Panc1 (cell line): ENCODE measurements around the gene GBA3. TPM values are rescaled to one million over a fixed set of nuclear protein-coding genes. Genes with fewer than 3 reads are reported as not detected.

Experiments
- ATAC-seq: fragments of 200-7000 bp; cut with Tn5 transposase; 2 replicates; pipeline ENCODE4 v1.9.1; 2020; ENCODE audit warnings: mild to moderate bottlenecking, moderate library complexity
- BruUV-seq: library from RNA; stranded (reverse); fragments of 400-500 nt; replicated peaks from 2 replicates; lab custom pipeline; 2021; lab: Mats Ljungman, UMichigan
- CTCF ChIA-PET: fragments of 300-600 bp; sonication (Branson Sonifier 250); formaldehyde crosslinking; loops from one replicate; lab custom pipeline; 2022; ENCODE audit warnings: antibody characterized with exemption; lab: Charles Lee
- POLR2A ChIA-PET: fragments of 300-600 bp; sonication (Branson Sonifier 250); formaldehyde crosslinking; loops from one replicate; lab custom pipeline; 2022; ENCODE audit warnings: antibody characterized with exemption; lab: Charles Lee
- DNase-seq: peaks from one replicate; pipeline ENCODE4 v3.0.0-alpha.2; 2010; ENCODE audit warnings: low read depth, low spot score
- H3K27ac ChIP-seq: 2 replicates; pipeline ENCODE4 v1.5.1; 2011; ENCODE audit warnings: mild to moderate bottlenecking, low read length, inconsistent platforms
- H3K27me3 ChIP-seq: fragments of 200-500 bp; sonication (Bioruptor generic); 2 replicates; pipeline ENCODE4 v1.6.0; 2014; ENCODE audit warnings: low read length, inconsistent platforms; ENCODE audit not compliant: control insufficient read depth, insufficient read depth
- H3K36me3 ChIP-seq: fragments of 200-500 bp; sonication (Bioruptor generic); 2 replicates; pipeline ENCODE4 v1.5.1; 2014; ENCODE audit warnings: inconsistent platforms, mild to moderate bottlenecking, low read length, moderate library complexity; ENCODE audit not compliant: control insufficient read depth, insufficient read depth
- H3K4me1 ChIP-seq: 2 replicates; pipeline ENCODE4 v1.5.1; 2011; ENCODE audit warnings: inconsistent platforms, mild to moderate bottlenecking, low read length, moderate library complexity; ENCODE audit not compliant: control insufficient read depth, insufficient read depth
- H3K4me3 ChIP-seq, 2 experiments: 2 replicates each; pipeline ENCODE4 v1.5.1; 2011 to 2012; ENCODE audit warnings: low read depth in 2 of 2, low read length in 2 of 2, mild to moderate bottlenecking in 2 of 2, inconsistent platforms in 1 of 2, moderate library complexity in 1 of 2
- H3K9me3 ChIP-seq: fragments of 200-500 bp; sonication (Bioruptor generic); 2 replicates; pipeline ENCODE4 v1.5.1; 2014; ENCODE audit warnings: low read depth, mild to moderate bottlenecking, inconsistent platforms, low read length, moderate library complexity; ENCODE audit not compliant: control insufficient read depth, insufficient read depth
- CTCF ChIP-seq: fragments of 450-650 bp; IDR thresholded peaks from 2 replicates; pipeline ENCODE4 v1.5.1; 2017; ENCODE audit warnings: mild to moderate bottlenecking
- POLR2AphosphoS5 ChIP-seq: IDR thresholded peaks from 2 replicates; pipeline ENCODE4 v1.6.1; 2012; ENCODE audit warnings: mild to moderate bottlenecking, low read depth, low read length, moderate library complexity
- REST ChIP-seq, 2 experiments: IDR thresholded peaks; 2 replicates each; pipeline ENCODE4 v1.6.1; 2011 to 2012; ENCODE audit warnings: low read depth in 2 of 2, control low read depth in 1 of 2, low read length in 1 of 2, mild to moderate bottlenecking in 1 of 2, moderate library complexity in 1 of 2; ENCODE audit not compliant: insufficient read depth in 1 of 2
- SIN3A ChIP-seq: IDR thresholded peaks from 2 replicates; pipeline ENCODE4 v1.6.1; 2012; ENCODE audit warnings: low read depth, mild to moderate bottlenecking, low read length, moderate library complexity, borderline replicate concordance; ENCODE audit not compliant: insufficient read depth
- TCF7L2 ChIP-seq: IDR thresholded peaks from 2 replicates; pipeline ENCODE4 v1.6.1; 2011; ENCODE audit warnings: mild to moderate bottlenecking, low read depth, low read length, inconsistent platforms
- in situ Hi-C: cut with HindIII; loops from 2 replicates; pipeline ENCODE4 v1.10.0; 2016; ENCODE audit warnings: low sequenced_read_pairs, low pct_unique_long_range_greater_than_20kb
- intact Hi-C: fragments of 100-400 bp; cut with micrococcal nuclease; formaldehyde crosslinking; loops from one replicate; pipeline ENCODE4 v1.10.0; 2022; ENCODE audit not compliant: unreplicated experiment
- total RNA-seq: library from RNA; stranded (reverse); gene quantifications from one replicate; pipeline ENCODE4 v1.2.1, GENCODE V29; 2021; ENCODE audit not compliant: unreplicated experiment

The GBA3 gene
- total RNA-seq, 1 experiment from 2014 or later: not detected

- Histone ChIP-seq H3K4me1 (no peaks in the 10 kb centered on the region), H3K4me3 (no peak overlapping the region), H3K9me3 (no peaks in the 10 kb centered on the region), H3K27ac (no peak overlapping the region), H3K36me3 (no peaks in the 10 kb centered on the region), H3K27me3 (no peaks in the 10 kb centered on the region)
- no TSS peak for BruUV-seq
- POLR2A ChIA-PET: no interaction called here
- ATAC-seq: no peak
- TF ChIP-seq TCF7L2 (no peak), CTCF (no peak), POLR2AphosphoS5 (no peak), SIN3A (no peak), REST (IDR thresholded peaks at IDR 0.05; ENCODE audit: insufficient read depth in 1 of 2, low read depth in 2 of 2, low read length in 1 of 2) (no peak)
- in situ Hi-C loops (no loop called here), intact Hi-C loops (no loop called here)
- DNase-seq: no peak
- CTCF ChIA-PET: no interaction called here
Observed at GRCh38 chr4:22672944-22673343, 19.8 kb upstream of the GBA3 start.

- Histone ChIP-seq H3K4me3 (no peak overlapping the region), H3K27ac (no peak overlapping the region), H3K27me3 (no peaks in the 10 kb centered on the region), H3K36me3 (no peaks in the 10 kb centered on the region), H3K9me3 (no peaks in the 10 kb centered on the region), H3K4me1 (no peaks in the 10 kb centered on the region)
- no TSS peak for BruUV-seq
- TF ChIP-seq REST (IDR thresholded peaks at IDR 0.05; ENCODE audit: insufficient read depth in 1 of 2, low read depth in 2 of 2, low read length in 1 of 2) (no peak), POLR2AphosphoS5 (no peak), TCF7L2 (no peak), SIN3A (no peak), CTCF (no peak)
- DNase-seq (no peak), ATAC-seq (no peak)
- ChIA-PET POLR2A (no interaction called here), CTCF (no interaction called here)
- intact Hi-C loops: no loop called here
- in situ Hi-C loops: no loop called here
Observed at GRCh38 chr4:22674700-22675099, 18.0 kb upstream of the GBA3 start.
